K562 (cell line): ENCODE data around the gene MIDN. TPM values are rescaled to one million over a fixed set of nuclear protein-coding genes. Genes with fewer than 3 reads are reported as not detected.

Source experiments
- ATAC-seq: fragments of 200-7000 bp; cut with Tn5 transposase; 3 replicates; pipeline ENCODE4 v1.9.1; 2020; ENCODE audit warnings: moderate library complexity
- BruUV-seq: library from RNA; stranded (reverse); fragments of 400-500 nt; replicated peaks from 2 replicates; lab custom pipeline; 2021; lab: Mats Ljungman, UMichigan
- CTCF ChIA-PET: fragments of 300-600 bp; formaldehyde crosslinking; extraction: SDS; loops from one replicate; lab custom pipeline; 2021; ENCODE audit warnings: low intra/inter-chr PET ratio; lab: Yijun Ruan, JAX
- POLR2A ChIA-PET: fragments of 300-600, 350-650 bp; sonication (Branson Sonifier 250); formaldehyde crosslinking; extraction: SDS; loops from one replicate; lab custom pipeline; 2021; ENCODE audit warnings: antibody characterized with exemption, inconsistent platforms; lab: Yijun Ruan, JAX
- DNase-seq, 4 experiments: peaks; one replicate each; pipeline versions ENCODE4 v3.0.0 to v3.0.0-alpha.2; 2011 to 2018; ENCODE audit warnings: low spot score in 3 of 4, mixed read lengths in 3 of 4; ENCODE audit errors: extremely low read depth in 1 of 4
- FAIRE-seq: peaks from 2 replicates; lab custom pipeline; 2011; peaks lifted over from hg19 to GRCh38; lab: Jason Lieb, UNC
- H2AFZ ChIP-seq: 2 replicates; pipeline ENCODE4 v1.6.0; 2011; ENCODE audit warnings: low read depth, low read length, control low read depth, inconsistent platforms
- H3K27ac ChIP-seq: fragments of 200-600 bp; 3 replicates; pipeline ENCODE4 v1.8.0; 2011; ENCODE audit warnings: low read depth, mild to moderate bottlenecking, control low read depth, inconsistent platforms, low read length, moderate library complexity, mixed read lengths; ENCODE audit errors: extremely low read depth
- H3K27me3 ChIP-seq, 2 experiments: fragments of 300-600 bp in 1 of 2; 2 replicates in 1 of 2; 3 replicates in 1 of 2; pipeline versions ENCODE4 v1.6.0 to v1.8.0; 2011; ENCODE audit warnings: inconsistent platforms in 2 of 2, low read length in 2 of 2, mild to moderate bottlenecking in 1 of 2, mixed read lengths in 1 of 2, moderate library complexity in 1 of 2; ENCODE audit not compliant: control insufficient read depth in 2 of 2, insufficient read depth in 2 of 2
- H3K36me3 ChIP-seq: fragments of 300-600 bp; 3 replicates; pipeline ENCODE4 v1.8.0; 2011; ENCODE audit warnings: mild to moderate bottlenecking, low read length, inconsistent platforms; ENCODE audit not compliant: control insufficient read depth, insufficient read depth
- H3K4me1 ChIP-seq, 2 experiments: fragments of 200-600 bp in 1 of 2; replicated peaks in 1 of 2; 2 replicates in 1 of 2; 3 replicates in 1 of 2; pipeline versions ENCODE4 v1.5.1 to v1.8.0; 2011; ENCODE audit warnings: inconsistent platforms in 2 of 2, low read length in 2 of 2, mild to moderate bottlenecking in 1 of 2, mixed read lengths in 1 of 2, moderate library complexity in 1 of 2; ENCODE audit not compliant: control insufficient read depth in 2 of 2, insufficient read depth in 2 of 2
- H3K4me2 ChIP-seq: 2 replicates; pipeline ENCODE4 v1.6.1; 2011; ENCODE audit warnings: low read length, control low read depth, inconsistent platforms, mixed read lengths; ENCODE audit not compliant: insufficient read depth
- H3K4me3 ChIP-seq: fragments of 200-600 bp; sonication (generic), shearing (Covaris generic); 2 replicates; pipeline ENCODE4 v1.5.1; 2016; ENCODE audit warnings: control low read depth, inconsistent platforms
- H3K79me2 ChIP-seq: fragments of 200-600 bp; 3 replicates; pipeline ENCODE4 v1.8.0; 2011; ENCODE audit warnings: low read length, inconsistent platforms; ENCODE audit not compliant: control insufficient read depth, insufficient read depth
- H3K9ac ChIP-seq, 2 experiments: 2 replicates each; pipeline versions ENCODE4 v1.6.0 to v1.6.1; 2011; ENCODE audit warnings: low read depth in 2 of 2, low read length in 2 of 2, control low read depth in 1 of 2, inconsistent platforms in 1 of 2, mild to moderate bottlenecking in 1 of 2, mixed read lengths in 1 of 2; ENCODE audit not compliant: insufficient read depth in 1 of 2
- H3K9me1 ChIP-seq: one replicate; pipeline ENCODE4 v1.6.0; 2011; ENCODE audit warnings: inconsistent platforms, mild to moderate bottlenecking, low read length, moderate library complexity; ENCODE audit not compliant: control insufficient read depth, insufficient read depth
- H3K9me3 ChIP-seq: replicated peaks from 2 replicates; pipeline ENCODE4 v1.5.1; 2011; ENCODE audit warnings: low read depth, low read length, inconsistent platforms; ENCODE audit not compliant: control insufficient read depth, insufficient read depth
- H4K20me1 ChIP-seq: replicated peaks from 2 replicates; pipeline ENCODE4 v1.6.1; 2011; ENCODE audit warnings: low read length, inconsistent platforms, mixed read lengths; ENCODE audit not compliant: control insufficient read depth, insufficient read depth
- ARID1B ChIP-seq: fragments of 450-650 bp; IDR thresholded peaks from 2 replicates; pipeline ENCODE4 v1.6.1; 2016; ENCODE audit warnings: antibody characterized with exemption, mild to moderate bottlenecking, inconsistent platforms
- ATF3 ChIP-seq, 2 experiments: fragments of 450-650 bp in 1 of 2; sonication (generic) in 1 of 2; formaldehyde crosslinking in 1 of 2; IDR thresholded peaks in 1 of 2; conservative IDR thresholded peaks in 1 of 2; 2 replicates each; pipeline versions ENCODE4 v1.6.1 to v1.8.1; 2016 to 2023; ENCODE audit warnings: mild to moderate bottlenecking in 2 of 2, moderate library complexity in 2 of 2, inconsistent platforms in 1 of 2, missing genetic modification reagents in 1 of 2
- BRD4 ChIP-seq: fragments of 200-600 bp; sonication (generic); IDR thresholded peaks from 2 replicates; pipeline ENCODE4 v1.6.1; 2017; ENCODE audit warnings: inconsistent platforms
- CBFA2T2 ChIP-seq: fragments of 450-650 bp; conservative IDR thresholded peaks from 2 replicates; pipeline ENCODE4 v1.6.1; 2017; ENCODE audit warnings: mild to moderate bottlenecking
- CHD1 ChIP-seq: fragments of 200-600 bp; sonication (generic); IDR thresholded peaks from one replicate; pipeline ENCODE4 v1.6.1; 2012; ENCODE audit warnings: mild to moderate bottlenecking, moderate library complexity, low read length, inconsistent platforms
- GATAD2B ChIP-seq: fragments of 450-650 bp; IDR thresholded peaks from 2 replicates; pipeline ENCODE4 v1.6.1; 2017; ENCODE audit warnings: mild to moderate bottlenecking, borderline replicate concordance
- MECOM ChIP-seq: fragments of 250-450 bp; sonication (Bioruptor Pico); IDR thresholded peaks from 2 replicates; pipeline ENCODE4 v1.8.0; 2022; ENCODE audit warnings: inconsistent platforms
- PCBP2 ChIP-seq: fragments of 200-400 bp; formaldehyde crosslinking; IDR thresholded peaks from 2 replicates; pipeline ENCODE4 v1.6.1; 2018; ENCODE audit warnings: low read length, low read depth, mild to moderate bottlenecking, moderate library complexity; ENCODE audit not compliant: poor library complexity, severe bottlenecking
- POLR2B ChIP-seq: fragments of 450-650 bp; IDR thresholded peaks from 2 replicates; pipeline ENCODE4 v1.6.1; 2018; ENCODE audit warnings: low read depth; ENCODE audit not compliant: partially characterized antibody
- POLR2G ChIP-seq: fragments of 200-400 bp; formaldehyde crosslinking; IDR thresholded peaks from 2 replicates; pipeline ENCODE4 v1.6.1; 2017; ENCODE audit warnings: low read depth, mild to moderate bottlenecking, antibody characterized with exemption, low read length, moderate library complexity
- POLR3A ChIP-seq: IDR thresholded peaks from 2 replicates; pipeline ENCODE4 v1.6.1; 2011; ENCODE audit warnings: borderline replicate concordance, mild to moderate bottlenecking, moderate library complexity; ENCODE audit not compliant: insufficient read length, insufficient read depth; ENCODE audit errors: extremely low read depth
- SRSF7 ChIP-seq: fragments of 200-400 bp; formaldehyde crosslinking; optimal IDR thresholded peaks from 2 replicates; pipeline ENCODE3; 2017; ENCODE audit warnings: mild to moderate bottlenecking, low read depth, low read length
- TAF7 ChIP-seq: fragments of 450-650 bp; IDR thresholded peaks from 2 replicates; pipeline ENCODE4 v1.6.1; 2016; ENCODE audit warnings: missing genetic modification characterization, missing compliant biosample characterization
- ZFP36 ChIP-seq: fragments of 150-350 bp; IDR thresholded peaks from 2 replicates; pipeline ENCODE4 v1.6.1; 2018; ENCODE audit warnings: low read length, low read depth; ENCODE audit not compliant: partially characterized antibody
- ZNF280B ChIP-seq: fragments of 250-450 bp; sonication (Bioruptor Pico); IDR thresholded peaks from 2 replicates; pipeline ENCODE4 v1.5.1; 2021; ENCODE audit warnings: mild to moderate bottlenecking
- ZNF311 ChIP-seq: fragments of 250-450 bp; sonication (Bioruptor Pico); IDR thresholded peaks from 2 replicates; pipeline ENCODE4 v1.4.0; 2020; ENCODE audit warnings: mild to moderate bottlenecking, moderate library complexity
- ZNF695 ChIP-seq: fragments of 450-650 bp; formaldehyde crosslinking; IDR thresholded peaks from 2 replicates; pipeline ENCODE4 v1.4.0; 2020; ENCODE audit warnings: mild to moderate bottlenecking, moderate library complexity
- WGBS: fragments of 100-300 bp; shearing (Covaris generic); methylation state at CpG from one replicate; pipeline ENCODE4 v1.1.6; 2016; ENCODE audit warnings: low coverage, mixed read lengths; ENCODE audit not compliant: insufficient coverage; ENCODE audit errors: missing lambda C conversion rate; 5-methylcytosine and 5-hydroxymethylcytosine counted together
- in situ Hi-C: fragments of 300-500 bp; cut with MboI; formaldehyde crosslinking; loops from 4 replicates; pipeline ENCODE4 v1.15.0; 2018; ENCODE audit warnings: inconsistent platforms, mixed read lengths
- intact Hi-C: fragments of 100-400 bp; cut with micrococcal nuclease; formaldehyde crosslinking; loops from 2 replicates; pipeline ENCODE4 v1.14.2; 2022
- polyA plus RNA-seq, 8 experiments: library from polyadenylated mRNA; depleted of rRNA in 4 of 8; stranded (reverse) in 5 of 8; unstranded in 3 of 8; fragments of >200 nt; fragmentation: Nextera tagmentation in 2 of 8; fragmentation: Illumina TruSeq in 1 of 8; extraction: Ambion mirVana in 2 of 8; extraction: Trizol in 1 of 8; gene quantifications; 2 replicates each; pipeline versions ENCODE4 v1.2.1 to v1.2.3, GENCODE V29; 2011 to 2014; ENCODE audit warnings: inconsistent platforms in 1 of 8, missing spikeins in 1 of 8
- total RNA-seq, 7 experiments: library from RNA; depleted of rRNA in 6 of 7; stranded (reverse); fragments of >200 nt in 6 of 7; fragmentation: Illumina TruSeq in 2 of 7; extraction: Trizol in 2 of 7; gene quantifications; 2 replicates each; pipeline versions ENCODE4 v1.2.1 to v1.2.3, GENCODE V29; 2011 to 2021; ENCODE audit warnings: low replicate concordance in 1 of 7

MIDN gene
- total and polyA plus RNA-seq, 9 of the 15 experiments (the other 6 are each of a cell fraction or from before 2014, with no cell fraction given), result 0.17 to 120 (median 10.1) TPM

- CTCF ChIA-PET, result no interaction called here
- Histone ChIP-seq H3K4me2 (no peak overlapping the region), H4K20me1 (0 out of 2 replicates have a peak, but pooled peaks cover under 1% of the 10 kb centered on the region), H3K27me3 (no peaks in the 10 kb centered on the region), H3K27ac (no peak overlapping the region), H3K9ac (peak overlapping the region in 1 of 2 experiments; percentile 26; a peak in 1 of 4 replicates), H3K9me3 (no peaks in the 10 kb centered on the region; the same call in 1 of the 2 replicates), H3K36me3 (peaks cover 68% of the 10 kb centered on the region; the same call in 2 of the 3 replicates), H3K9me1 (no peaks in the 10 kb centered on the region), H3K4me1 (peaks cover 0 to 63% of the 10 kb centered on the region in 2 experiments; a peak in 2 of 5 replicates), H3K79me2 (peaks cover 16% of the 10 kb centered on the region), H3K4me3 (no peak overlapping the region), H2AFZ (no peak overlapping the region)
- POLR2A ChIA-PET, result interaction anchor here (1.5 kb wide), 1 partner anchor 9 kb away, joined by 9 read pairs; no protein-coding TSS in a partner anchor
- 100% methylated on average over 2 of the region's 11 CpGs for WGBS
- in situ Hi-C loops (loop anchor here (25.0 kb wide), 1 partner anchor 464 kb away; the partner anchor contains the start of gene MISP), intact Hi-C loops (no loop called here)
- FAIRE-seq (no peak), ATAC-seq (no peak), DNase-seq (no peak)
- no TSS peak for BruUV-seq
- TF ChIP-seq CHD1 (no peak), POLR2G (no peak; the same call in 1 of the 2 replicates), MECOM (CRISPR knock-in tag) (no peak), ZNF280B (CRISPR knock-in tag) (no peak), PCBP2 (no peak), GATAD2B (no peak), SRSF7 (no peak), ATF3 (IDR thresholded peaks at IDR 0.05) (no peak), ATF3 (CRISPR knock-in tag; conservative IDR thresholded peaks at IDR 0.05) (no peak), CBFA2T2 (no peak), ZNF311 (no peak), ZNF695 (CRISPR knock-in tag) (no peak), POLR3A (no peak), POLR2B (no peak), ARID1B (no peak), BRD4 (no peak), ZFP36 (no peak), TAF7 (tag) (no peak)
Measured at GRCh38 chr19:1226227-1226518, 22.2 kb upstream of the MIDN start.
